ENCODE results near the gene OR51A4. TPM values are rescaled to one million over a fixed set of nuclear protein-coding genes. Genes with fewer than 3 reads are reported as not detected.

Gene OR51A4
- total and polyA plus RNA-seq, 4 donors = not detected

Other genes with a start within 250 kb of the OR51A4 start
- gene OR51E2, start 249.8 kb downstream of the OR51A4 start, total RNA-seq = under 1 TPM; 0.39 to 0.40 TPM
- under 1 TPM; 0.26 to 0.35 TPM for gene OR51E2, start 249.8 kb downstream of the OR51A4 start, polyA plus RNA-seq (ENCODE audit: insufficient read length in 2 of 2)
- gene MMP26, start 242.8 kb downstream of the OR51A4 start, total RNA-seq = not detected
- under 1 TPM; 0.17 to 0.27 TPM for gene MMP26, start 242.8 kb downstream of the OR51A4 start, polyA plus RNA-seq (ENCODE audit: insufficient read length in 2 of 2)
- not detected for gene OR51F1, start 177.7 kb downstream of the OR51A4 start, total RNA-seq
- not detected for gene OR51F1, start 177.7 kb downstream of the OR51A4 start, polyA plus RNA-seq (ENCODE audit: insufficient read length in 2 of 2)
- gene OR52R1, start 143.2 kb downstream of the OR51A4 start, total RNA-seq = not detected
- gene OR52R1, start 143.2 kb downstream of the OR51A4 start, polyA plus RNA-seq (ENCODE audit: insufficient read length in 2 of 2) = not detected
- not detected for gene OR51F2, start 126.3 kb downstream of the OR51A4 start, total RNA-seq
- gene OR51F2, start 126.3 kb downstream of the OR51A4 start, polyA plus RNA-seq (ENCODE audit: insufficient read length in 2 of 2) = not detected
- not detected for gene OR51S1, start 98.4 kb downstream of the OR51A4 start, total RNA-seq
- not detected for gene OR51S1, start 98.4 kb downstream of the OR51A4 start, polyA plus RNA-seq (ENCODE audit: insufficient read length in 2 of 2)
- gene OR51T1, start 65.7 kb downstream of the OR51A4 start, total RNA-seq = not detected
- not detected for gene OR51T1, start 65.7 kb downstream of the OR51A4 start, polyA plus RNA-seq (ENCODE audit: insufficient read length in 2 of 2)
- gene OR51A7, start 43.8 kb downstream of the OR51A4 start, total RNA-seq = not detected
- not detected for gene OR51A7, start 43.8 kb downstream of the OR51A4 start, polyA plus RNA-seq (ENCODE audit: insufficient read length in 2 of 2)
- gene OR51G2, start 28.3 kb downstream of the OR51A4 start, total RNA-seq = not detected
- not detected for gene OR51G2, start 28.3 kb downstream of the OR51A4 start, polyA plus RNA-seq (ENCODE audit: insufficient read length in 2 of 2)
- gene OR51G1, start 23.3 kb downstream of the OR51A4 start, total RNA-seq = not detected
- gene OR51G1, start 23.3 kb downstream of the OR51A4 start, polyA plus RNA-seq (ENCODE audit: insufficient read length in 2 of 2) = not detected
- gene OR51A2, start 8.1 kb upstream of the OR51A4 start, total RNA-seq = not detected
- gene OR51A2, start 8.1 kb upstream of the OR51A4 start, polyA plus RNA-seq (ENCODE audit: insufficient read length in 2 of 2) = not detected
- gene OR51L1, start 47.2 kb upstream of the OR51A4 start, total RNA-seq = not detected
- gene OR51L1, start 47.2 kb upstream of the OR51A4 start, polyA plus RNA-seq (ENCODE audit: insufficient read length in 2 of 2) = under 1 TPM in 1 of 2 donors, not detected in 1; 0.03 TPM
- gene OR52J3, start 98.9 kb upstream of the OR51A4 start, total RNA-seq = not detected
- not detected for gene OR52J3, start 98.9 kb upstream of the OR51A4 start, polyA plus RNA-seq (ENCODE audit: insufficient read length in 2 of 2)
- gene OR52E2, start 112.0 kb upstream of the OR51A4 start, total RNA-seq = not detected
- not detected for gene OR52E2, start 112.0 kb upstream of the OR51A4 start, polyA plus RNA-seq (ENCODE audit: insufficient read length in 2 of 2)
- gene OR52E1, start 122.0 kb upstream of the OR51A4 start, total RNA-seq = not detected
- gene OR52E1, start 122.0 kb upstream of the OR51A4 start, polyA plus RNA-seq (ENCODE audit: insufficient read length in 2 of 2) = not detected
- gene OR52A5, start 190.8 kb upstream of the OR51A4 start, total RNA-seq = under 1 TPM in 1 of 2 donors, not detected in 1; 0.06 TPM
- gene OR52A5, start 190.8 kb upstream of the OR51A4 start, polyA plus RNA-seq (ENCODE audit: insufficient read length in 2 of 2) = not detected
- gene OR52A1, start 207.2 kb upstream of the OR51A4 start, total RNA-seq = not detected
- under 1 TPM; 0.05 to 0.10 TPM for gene OR52A1, start 207.2 kb upstream of the OR51A4 start, polyA plus RNA-seq (ENCODE audit: insufficient read length in 2 of 2)

Data from spinal cord (tissue), 4 donors.